Neural cell (in vitro differentiated cells): ENCODE measurements around the gene CCDC172.

Experiments used
- EP300 ChIP-seq: fragments of 450-650 bp; conservative IDR thresholded peaks from 2 replicates; pipeline ENCODE4 v1.6.1; 2014; ENCODE audit warnings: antibody characterized with exemption, mild to moderate bottlenecking, moderate library complexity; ENCODE audit not compliant: poor library complexity, severe bottlenecking
- EZH2 ChIP-seq: fragments of 200-600, 300-800 bp; shearing (Covaris generic), sonication (generic); IDR thresholded peaks from 2 replicates; pipeline ENCODE4 v1.6.1; 2014; ENCODE audit warnings: antibody characterized with exemption, low read length, borderline replicate concordance, mild to moderate bottlenecking; ENCODE audit not compliant: insufficient read depth, poor library complexity, severe bottlenecking
- POLR2AphosphoS5 ChIP-seq: IDR thresholded peaks from 2 replicates; pipeline ENCODE4 v1.6.1; 2012
- RAD21 ChIP-seq: fragments of 450-650 bp; conservative IDR thresholded peaks from 2 replicates; pipeline ENCODE4 v1.6.1; 2014; ENCODE audit warnings: antibody characterized with exemption, mild to moderate bottlenecking, moderate library complexity
- TAF1 ChIP-seq: IDR thresholded peaks from 2 replicates; pipeline ENCODE4 v1.6.1; 2012; ENCODE audit warnings: low read depth
- TF ChIP-seq, protein P1 (sequence below): fragments of 450-650 bp; IDR thresholded peaks from 2 replicates; pipeline ENCODE4 v1.5.1; 2014; ENCODE audit warnings: antibody characterized with exemption, mild to moderate bottlenecking, moderate library complexity; ENCODE audit not compliant: poor library complexity, severe bottlenecking

DNA sequence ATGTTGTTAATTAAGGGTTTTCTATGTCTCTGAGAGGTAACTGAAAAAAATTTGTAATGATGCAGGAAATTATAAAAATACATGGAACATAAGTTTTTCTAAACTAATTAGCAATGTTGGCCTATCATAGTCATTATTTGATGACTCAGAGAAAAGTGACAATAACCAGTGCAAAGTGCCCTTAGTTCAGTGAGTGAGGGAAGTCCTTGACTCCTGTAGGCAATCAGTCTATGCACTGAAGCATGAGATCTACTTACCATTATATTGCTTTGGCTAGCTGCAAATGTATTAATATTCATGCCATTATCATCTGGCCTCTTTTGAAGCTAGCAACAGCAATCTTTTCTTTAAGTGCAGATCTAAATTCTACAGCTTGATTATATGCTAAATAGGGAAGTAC is 40.6 kb downstream of the CCDC172 start:
- TF ChIP-seq EP300 = no peak
- no peak for TF ChIP-seq EZH2
- TF ChIP-seq TAF1 = no peak
- TF ChIP-seq, protein P1, sequence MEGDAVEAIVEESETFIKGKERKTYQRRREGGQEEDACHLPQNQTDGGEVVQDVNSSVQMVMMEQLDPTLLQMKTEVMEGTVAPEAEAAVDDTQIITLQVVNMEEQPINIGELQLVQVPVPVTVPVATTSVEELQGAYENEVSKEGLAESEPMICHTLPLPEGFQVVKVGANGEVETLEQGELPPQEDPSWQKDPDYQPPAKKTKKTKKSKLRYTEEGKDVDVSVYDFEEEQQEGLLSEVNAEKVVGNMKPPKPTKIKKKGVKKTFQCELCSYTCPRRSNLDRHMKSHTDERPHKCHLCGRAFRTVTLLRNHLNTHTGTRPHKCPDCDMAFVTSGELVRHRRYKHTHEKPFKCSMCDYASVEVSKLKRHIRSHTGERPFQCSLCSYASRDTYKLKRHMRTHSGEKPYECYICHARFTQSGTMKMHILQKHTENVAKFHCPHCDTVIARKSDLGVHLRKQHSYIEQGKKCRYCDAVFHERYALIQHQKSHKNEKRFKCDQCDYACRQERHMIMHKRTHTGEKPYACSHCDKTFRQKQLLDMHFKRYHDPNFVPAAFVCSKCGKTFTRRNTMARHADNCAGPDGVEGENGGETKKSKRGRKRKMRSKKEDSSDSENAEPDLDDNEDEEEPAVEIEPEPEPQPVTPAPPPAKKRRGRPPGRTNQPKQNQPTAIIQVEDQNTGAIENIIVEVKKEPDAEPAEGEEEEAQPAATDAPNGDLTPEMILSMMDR = no peak
- no peak for TF ChIP-seq RAD21
- TF ChIP-seq POLR2AphosphoS5 = no peak
